ENCODE measurements around the gene C21orf58.

- TF ChIP-seq POLR2A (IDR thresholded peaks at IDR 0.05; ENCODE audit: low read depth, low read length): no peak
- TF ChIP-seq POLR2AphosphoS5 (IDR thresholded peaks at IDR 0.05; ENCODE audit: low read depth, low read length): no peak
- TF ChIP-seq TAF1 (IDR thresholded peaks at IDR 0.05; ENCODE audit: low read depth, low read length): no peak
Measured at GRCh38 chr21:46329796-46330195, 6.1 kb upstream of the C21orf58 start.
